Measurements from ENCODE around the gene RABGAP1L. TPM values are rescaled to one million over a fixed set of nuclear protein-coding genes. Genes with fewer than 3 reads are reported as not detected.
A peak's percentile ranks its signal among the peaks of the same experiment; 100 is the strongest.
"Not testable (repeated sequence)": the region's sequence is repeated elsewhere in the genome, so short reads cannot be mapped to it uniquely, and the experiment has no call there.

The RABGAP1L gene
- total RNA-seq, 1 donor from 2014 or later, result 145 TPM

GRCh38 chr1:174243451-174244000 is 84.2 kb downstream of the RABGAP1L start:
- DNase-seq, result no peak

- DNase-seq, result no peak
Observed at GRCh38 chr1:174244017-174244416, 84.7 kb downstream of the RABGAP1L start.

GRCh38 chr1:174247472-174247871 is 88.2 kb downstream of the RABGAP1L start:
- DNase-seq, result no peak

GRCh38 chr1:174248041-174248440 is 88.7 kb downstream of the RABGAP1L start:
- DNase-seq, result no peak

GRCh38 chr1:174256386-174256785 is 97.1 kb downstream of the RABGAP1L start:
- not testable (repeated sequence) for DNase-seq

GRCh38 chr1:174258148-174258550 is 98.8 kb downstream of the RABGAP1L start:
- DNase-seq, result peak; percentile 5

- DNase-seq, result peak; percentile 31
Observed at GRCh38 chr1:174262349-174263241, 103.3 kb downstream of the RABGAP1L start.

- DNase-seq, result no peak
Observed at GRCh38 chr1:174265282-174265681, 106.0 kb downstream of the RABGAP1L start.

GRCh38 chr1:174266476-174266875 is 107.2 kb downstream of the RABGAP1L start:
- DNase-seq, result no peak

GRCh38 chr1:174266991-174267612 is 107.8 kb downstream of the RABGAP1L start:
- DNase-seq, result no peak

- no peak for DNase-seq
Observed at GRCh38 chr1:174269989-174270651, 110.8 kb downstream of the RABGAP1L start.

GRCh38 chr1:174273190-174273589 is 113.9 kb downstream of the RABGAP1L start:
- no peak for DNase-seq

GRCh38 chr1:174273776-174274175 is 114.5 kb downstream of the RABGAP1L start:
- DNase-seq, result no peak

GRCh38 chr1:174274452-174274851 is 115.1 kb downstream of the RABGAP1L start:
- no peak for DNase-seq

- DNase-seq, result no peak
Observed at GRCh38 chr1:174274884-174275283, 115.6 kb downstream of the RABGAP1L start.

- DNase-seq, result no peak
Observed at GRCh38 chr1:174276087-174276486, 116.8 kb downstream of the RABGAP1L start.

GRCh38 chr1:174284052-174284451 is 124.7 kb downstream of the RABGAP1L start:
- DNase-seq, result no peak

- no peak for DNase-seq
Observed at GRCh38 chr1:174286042-174286441, 126.7 kb downstream of the RABGAP1L start.

- DNase-seq, result no peak
Observed at GRCh38 chr1:174289644-174290310, 130.5 kb downstream of the RABGAP1L start.

GRCh38 chr1:174291059-174291458 is 131.7 kb downstream of the RABGAP1L start:
- DNase-seq, result no peak

- DNase-seq, result no peak
Observed at GRCh38 chr1:174296309-174296708, 137.0 kb downstream of the RABGAP1L start.

- no peak for DNase-seq
Observed at GRCh38 chr1:174297351-174297750, 138.0 kb downstream of the RABGAP1L start.

Data from occipital lobe (tissue), 2 donors.